GM19043 (cell line): ENCODE measurements around the gene OR4E2.
"Not testable (repeated sequence)": the region's sequence is repeated elsewhere in the genome, so short reads cannot be mapped to it uniquely, and the experiment has no call there.

Experiments
- ATAC-seq: cut with Tn5 transposase; IDR thresholded peaks from one replicate; pipeline ENCODE4 v1.9.1; 2021; ENCODE audit warnings: low read depth; ENCODE audit not compliant: unreplicated experiment

The OR4E2 gene, protein sequence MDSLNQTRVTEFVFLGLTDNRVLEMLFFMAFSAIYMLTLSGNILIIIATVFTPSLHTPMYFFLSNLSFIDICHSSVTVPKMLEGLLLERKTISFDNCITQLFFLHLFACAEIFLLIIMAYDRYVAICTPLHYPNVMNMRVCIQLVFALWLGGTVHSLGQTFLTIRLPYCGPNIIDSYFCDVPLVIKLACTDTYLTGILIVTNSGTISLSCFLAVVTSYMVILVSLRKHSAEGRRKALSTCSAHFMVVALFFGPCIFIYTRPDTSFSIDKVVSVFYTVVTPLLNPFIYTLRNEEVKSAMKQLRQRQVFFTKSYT

DNA sequence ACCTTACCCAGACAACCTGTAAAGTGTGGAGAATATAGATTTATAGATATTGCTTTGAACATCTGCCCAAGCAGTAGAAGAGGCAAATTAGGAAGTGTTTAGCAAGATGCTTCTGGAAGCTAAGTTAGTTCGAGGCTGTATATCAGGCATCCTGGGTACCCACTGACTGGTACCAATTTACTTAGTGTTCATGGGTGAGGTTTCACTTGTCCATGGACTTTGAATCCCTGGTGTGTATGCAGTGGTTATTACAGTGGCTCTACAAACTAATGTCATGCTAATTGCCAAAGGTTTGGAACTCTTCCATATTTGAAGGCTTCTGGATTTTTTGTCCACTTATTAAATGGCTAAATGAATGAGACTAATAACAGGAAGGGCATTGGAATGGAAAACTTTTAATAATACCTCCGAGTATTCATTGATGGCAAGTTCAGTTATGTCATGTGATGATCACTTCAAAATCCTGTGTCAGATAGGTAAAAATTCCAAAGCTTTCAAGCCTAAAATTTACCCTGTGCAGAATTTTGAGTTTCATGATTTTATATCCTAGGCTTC is at the start of gene OR4E2:
TSS of gene OR4E2 (plus strand) at position 505 of the 555 bp plus-strand sequence. CDS start 11,248 bp downstream, outside the sequence.
- no peak for ATAC-seq

GRCh38 chr14:21612324-21612723 is 41.3 kb upstream of the OR4E2 start:
- no peak for ATAC-seq

- ATAC-seq = no peak
These were observed 39.4 kb upstream of the OR4E2 start for GRCh38 chr14:21614240-21614639.

DNA sequence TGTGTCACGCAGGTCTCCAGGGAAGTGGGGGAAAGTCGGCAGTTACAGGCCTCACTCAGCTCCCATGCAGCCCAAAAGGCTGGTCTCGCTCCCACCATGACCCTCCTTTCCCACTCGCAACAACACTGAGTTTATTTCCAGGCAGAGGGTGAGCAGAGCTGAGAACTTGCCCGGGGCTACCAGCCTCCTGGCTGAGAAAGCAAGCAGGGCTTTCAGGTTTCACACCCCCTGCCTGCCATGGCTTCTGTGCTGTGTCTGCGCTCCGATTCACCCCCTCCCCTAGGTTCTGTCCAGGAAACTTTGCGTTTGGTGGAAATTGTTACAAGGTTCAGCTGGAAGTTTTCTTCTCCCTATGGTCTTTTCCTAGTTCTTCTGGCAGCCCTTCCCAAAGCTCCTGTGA is 36.0 kb upstream of the OR4E2 start:
- ATAC-seq = no peak

DNA sequence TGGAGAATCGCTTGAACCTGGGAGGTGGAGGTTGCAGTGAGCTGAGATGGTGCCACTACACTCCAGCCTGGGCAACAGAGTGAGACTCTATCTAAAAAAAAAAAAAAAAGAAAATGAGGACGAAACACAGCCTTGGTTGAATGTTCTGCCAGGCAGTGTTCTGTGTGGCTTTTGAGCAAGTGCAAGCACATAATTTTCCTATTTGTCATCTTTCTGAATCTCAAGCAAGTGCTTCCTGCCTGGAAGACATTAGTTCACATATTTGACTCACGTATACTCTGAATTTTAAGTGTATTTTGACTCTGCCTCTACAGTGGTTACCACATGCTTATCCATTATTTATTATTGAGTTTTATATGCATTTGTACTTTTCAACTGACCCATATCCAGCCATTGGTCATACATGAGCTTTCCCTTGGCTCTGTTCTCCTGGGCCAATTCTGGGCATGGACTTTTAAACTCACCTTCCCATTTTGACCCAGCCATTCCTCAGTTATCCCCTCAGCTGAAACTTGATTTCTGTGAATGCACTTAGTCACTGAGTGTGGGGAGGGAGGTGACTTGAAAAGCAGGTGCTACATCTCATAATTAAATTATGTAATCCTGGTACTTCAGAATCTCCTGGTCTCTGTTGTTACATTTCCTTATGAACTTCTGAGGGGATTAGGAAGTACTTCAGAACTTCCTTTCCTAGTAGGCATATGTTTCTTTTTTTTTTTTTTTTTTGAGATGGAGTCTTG is 27.0 kb upstream of the OR4E2 start:
- no peak for ATAC-seq

GRCh38 chr14:21630503-21630902 is 23.1 kb upstream of the OR4E2 start:
- ATAC-seq = not testable (repeated sequence)

DNA sequence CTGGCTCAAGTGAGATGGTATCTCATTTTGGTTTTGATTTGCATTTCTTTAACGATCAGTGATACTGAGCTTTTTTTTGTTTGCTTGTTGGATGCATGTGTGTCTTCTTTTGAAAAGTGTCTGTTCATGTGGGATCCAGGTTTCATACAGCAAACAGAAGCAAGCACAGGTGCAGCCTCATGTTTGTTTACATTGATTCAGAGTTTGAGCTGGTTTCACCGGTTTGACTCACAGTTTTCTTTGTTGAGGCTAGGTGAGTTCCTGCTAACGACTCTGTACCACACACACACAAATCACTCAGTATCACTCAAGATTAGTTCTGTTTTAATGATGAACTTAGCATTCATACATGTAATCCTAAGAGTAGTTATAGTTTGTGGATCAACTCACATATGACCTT is 22.6 kb upstream of the OR4E2 start:
- ATAC-seq = no peak

- ATAC-seq = no peak
These were observed 18.8 kb upstream of the OR4E2 start, which contains the start of gene OR10G2 for GRCh38 chr14:21634840-21635239. TSS of gene OR10G2 (minus strand) at chr14:21634940. CDS start at chr14:21634842, 98 bp downstream.

DNA sequence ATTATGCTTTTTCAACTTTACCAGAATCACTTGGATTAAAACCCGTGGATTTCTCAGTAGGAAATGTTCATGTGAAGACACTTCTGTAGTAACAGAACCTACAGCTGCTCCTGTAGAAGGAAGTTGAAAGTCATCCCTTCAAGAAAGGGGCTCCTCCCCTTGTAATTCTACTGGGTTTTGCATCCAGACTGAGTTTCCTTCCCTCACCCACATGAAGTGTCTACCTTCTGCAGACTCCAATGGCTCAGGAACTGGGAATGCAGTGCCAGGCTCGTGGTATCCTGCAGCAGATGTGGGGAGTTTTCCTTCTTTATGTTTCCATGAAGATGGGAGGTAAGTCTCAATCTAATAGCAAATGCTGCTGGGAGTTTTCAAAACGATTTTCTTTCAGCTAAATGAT is 11.0 kb upstream of the OR4E2 start:
- ATAC-seq = no peak

- ATAC-seq = no peak
These were observed 10.2 kb upstream of the OR4E2 start for GRCh38 chr14:21643407-21643806.

- ATAC-seq = no peak
These were observed 6.3 kb upstream of the OR4E2 start for GRCh38 chr14:21647380-21647779.

GRCh38 chr14:21652209-21652808 is 1.3 kb upstream of the OR4E2 start:
- ATAC-seq = no peak

DNA sequence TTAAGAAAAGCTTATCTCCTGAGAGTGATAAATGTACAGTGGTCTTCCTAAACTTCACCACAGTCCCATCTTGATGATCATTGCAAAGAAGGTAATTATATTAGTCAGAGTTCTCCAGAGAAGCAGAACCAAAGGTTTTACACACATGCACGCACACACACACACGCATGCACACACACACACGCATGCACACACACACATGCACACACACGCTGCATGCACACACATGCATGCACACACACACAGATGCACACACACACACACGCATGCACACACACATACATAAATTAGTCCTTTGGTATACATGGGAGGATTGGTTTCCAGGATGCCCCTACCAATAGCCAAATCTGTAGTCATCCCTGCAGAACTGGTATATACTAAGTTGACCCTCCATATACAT is 580 bp downstream of the OR4E2 start:
- ATAC-seq = no peak

DNA sequence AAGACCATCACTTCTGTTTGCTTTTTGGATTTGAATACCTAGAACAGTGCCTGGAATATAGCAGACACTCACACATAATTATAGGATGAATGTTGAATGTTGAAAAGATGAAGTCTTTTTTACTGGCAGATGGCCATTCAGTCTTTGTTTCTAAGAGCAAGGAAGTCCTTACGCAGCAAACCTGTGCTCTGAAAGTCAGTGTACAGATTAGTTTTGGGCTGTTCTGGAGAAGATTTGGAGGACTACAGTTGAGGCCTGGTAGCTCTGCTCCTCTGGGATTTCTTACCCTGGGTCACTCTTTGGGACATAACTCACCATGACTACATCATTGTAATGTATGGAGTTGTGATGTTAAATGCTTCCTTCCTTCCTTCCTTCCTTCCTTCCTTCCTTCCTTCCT is 3.3 kb downstream of the OR4E2 start:
- ATAC-seq = no peak

GRCh38 chr14:21668377-21668776 is 14.7 kb downstream of the OR4E2 start:
- ATAC-seq = no peak

DNA sequence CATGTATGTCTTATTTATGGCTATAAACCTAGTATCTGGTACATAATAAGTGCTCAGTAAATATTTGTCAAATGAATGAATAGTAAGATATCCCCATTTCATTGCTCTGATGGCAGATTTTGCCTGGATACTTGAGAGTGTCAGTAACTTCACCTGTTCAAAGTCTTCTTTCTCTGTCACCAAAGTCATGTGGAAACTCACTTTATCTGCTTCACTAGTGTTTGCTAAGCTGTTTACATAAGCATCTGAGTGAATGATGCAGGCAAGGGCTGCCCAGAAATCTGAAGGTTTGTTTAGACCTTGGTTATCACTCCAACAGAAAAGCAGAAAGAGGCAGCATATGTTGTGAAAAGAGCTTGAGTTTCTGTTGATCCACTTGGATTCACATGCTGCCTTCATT is 15.6 kb downstream of the OR4E2 start:
- ATAC-seq = no peak

DNA sequence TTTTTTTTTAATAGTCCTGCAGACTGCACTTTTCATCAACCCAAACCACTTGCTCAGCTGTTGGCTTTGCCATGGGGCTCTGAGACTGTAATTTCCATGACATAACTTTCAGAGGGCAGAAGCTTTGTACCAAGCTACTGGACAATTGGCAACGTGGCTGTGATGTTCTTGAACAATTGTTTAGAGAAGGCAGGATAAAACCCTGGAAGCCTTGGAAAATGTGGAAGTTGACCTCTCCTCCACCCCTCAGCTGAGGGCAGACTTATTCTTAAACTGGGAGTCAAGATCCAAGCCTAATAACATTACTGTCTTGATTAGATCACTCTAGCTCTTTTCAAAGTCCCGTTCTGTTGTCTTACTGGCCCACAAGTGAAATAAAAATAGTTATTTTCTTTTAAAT is 17.7 kb downstream of the OR4E2 start:
- no peak for ATAC-seq

- no peak for ATAC-seq
These were observed 18.5 kb downstream of the OR4E2 start for GRCh38 chr14:21672116-21672515.

GRCh38 chr14:21673718-21674117 is 20.1 kb downstream of the OR4E2 start, which contains the start of gene OR4E1:
TSS of gene OR4E1 (minus strand) at chr14:21673818. CDS start at chr14:21670935, 2,883 bp downstream.
- ATAC-seq = no peak

DNA sequence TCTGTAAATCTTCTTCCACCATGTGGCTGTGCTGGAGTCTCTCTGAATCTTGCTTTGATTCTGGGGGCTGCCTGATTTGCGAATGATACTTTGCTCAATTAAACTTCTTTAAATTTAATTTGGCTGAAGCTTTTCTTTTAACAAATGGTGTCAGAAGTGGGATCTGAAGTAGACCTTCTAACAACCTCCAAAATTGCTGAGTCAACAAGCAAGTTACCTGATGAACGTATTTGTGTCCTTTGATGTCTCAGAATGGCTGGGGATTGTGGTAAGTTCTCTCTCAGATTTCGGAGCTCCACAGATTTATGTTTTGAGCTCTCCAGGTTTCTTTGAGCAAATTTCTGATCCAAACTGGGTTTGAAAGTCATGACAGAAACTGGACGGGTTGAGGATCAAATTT is 21.9 kb downstream of the OR4E2 start:
- ATAC-seq = no peak

GRCh38 chr14:21680072-21680471 is 26.4 kb downstream of the OR4E2 start:
- ATAC-seq = no peak
